ENCODE data around the gene PRKAG2.

PRKAG2 gene

DNA sequence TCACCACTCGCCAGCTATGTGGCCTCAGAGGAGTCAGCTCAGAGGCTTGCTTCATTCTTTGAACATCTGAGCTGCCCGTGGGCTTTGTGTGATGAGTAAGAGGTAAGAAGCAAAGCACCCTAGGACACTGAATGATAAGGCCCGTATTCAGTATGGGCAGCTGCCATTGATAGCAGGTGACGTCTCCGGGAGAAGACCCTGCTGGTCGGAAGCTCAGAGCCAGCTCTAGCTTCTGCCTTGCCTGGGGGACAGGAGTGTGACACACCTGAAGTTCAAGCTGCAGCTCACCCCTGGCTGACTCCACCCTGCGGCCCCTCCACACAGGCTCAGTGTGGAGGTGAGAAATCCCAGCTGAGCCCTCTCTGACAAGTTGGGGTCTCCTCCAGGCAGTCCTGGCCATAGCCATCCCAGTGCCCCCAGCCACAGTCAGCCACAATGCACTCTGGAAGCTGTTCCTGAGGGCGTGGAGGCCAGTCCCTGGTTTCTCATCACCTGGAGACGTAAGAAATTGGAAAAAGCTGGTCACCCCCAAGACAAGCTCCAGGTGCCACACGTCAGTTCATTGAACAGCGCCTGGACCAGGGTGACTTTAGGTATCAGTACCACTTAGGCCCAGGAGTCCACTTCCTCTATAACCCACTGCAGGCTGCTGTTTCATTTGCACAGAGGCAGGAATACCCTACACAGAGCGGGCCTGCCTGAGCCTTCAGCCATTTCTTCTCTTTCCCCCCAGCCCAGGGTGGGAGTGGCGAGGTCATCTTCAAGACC is 192.3 kb downstream of the PRKAG2 start:
- DNase-seq, result no peak

DNA sequence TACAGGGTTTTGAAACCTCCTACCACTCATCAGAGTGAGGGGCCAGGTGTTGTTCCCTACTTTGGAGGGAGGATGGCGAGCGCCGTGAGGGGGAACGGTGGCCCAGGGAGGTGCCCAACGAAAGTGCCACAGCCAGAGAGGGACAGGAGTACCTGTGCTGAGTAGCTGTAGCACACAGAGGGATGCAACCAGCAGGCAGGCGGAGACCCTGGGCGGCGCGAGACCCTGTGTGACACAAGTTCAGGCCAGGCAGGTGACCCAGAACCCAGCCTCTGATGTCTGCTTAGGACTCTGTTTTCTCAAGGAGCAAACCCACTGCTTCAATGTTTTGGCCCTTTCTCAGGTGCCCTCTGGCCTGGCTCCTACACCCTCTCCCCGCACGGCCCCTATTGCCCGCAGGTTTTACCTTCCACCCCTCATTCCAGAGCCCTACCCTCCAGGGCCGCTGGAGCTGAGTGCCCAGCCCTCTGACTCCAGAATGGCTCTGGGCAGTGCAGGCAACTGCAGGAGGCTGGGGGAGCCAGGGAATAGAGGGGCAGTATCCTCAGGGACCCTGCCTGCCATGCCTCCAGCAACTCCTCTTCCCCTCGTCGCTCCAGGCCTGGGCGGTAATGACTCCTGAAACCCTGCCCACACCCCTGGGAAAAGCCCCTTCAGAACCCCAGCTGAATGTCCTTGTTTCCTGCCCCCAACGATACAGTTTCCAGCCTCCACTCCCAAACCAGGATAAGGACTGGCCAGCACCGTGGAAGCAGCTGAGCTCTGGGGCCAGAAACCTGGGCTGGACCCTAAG is 193.1 kb downstream of the PRKAG2 start:
- DNase-seq, result no peak

DNA sequence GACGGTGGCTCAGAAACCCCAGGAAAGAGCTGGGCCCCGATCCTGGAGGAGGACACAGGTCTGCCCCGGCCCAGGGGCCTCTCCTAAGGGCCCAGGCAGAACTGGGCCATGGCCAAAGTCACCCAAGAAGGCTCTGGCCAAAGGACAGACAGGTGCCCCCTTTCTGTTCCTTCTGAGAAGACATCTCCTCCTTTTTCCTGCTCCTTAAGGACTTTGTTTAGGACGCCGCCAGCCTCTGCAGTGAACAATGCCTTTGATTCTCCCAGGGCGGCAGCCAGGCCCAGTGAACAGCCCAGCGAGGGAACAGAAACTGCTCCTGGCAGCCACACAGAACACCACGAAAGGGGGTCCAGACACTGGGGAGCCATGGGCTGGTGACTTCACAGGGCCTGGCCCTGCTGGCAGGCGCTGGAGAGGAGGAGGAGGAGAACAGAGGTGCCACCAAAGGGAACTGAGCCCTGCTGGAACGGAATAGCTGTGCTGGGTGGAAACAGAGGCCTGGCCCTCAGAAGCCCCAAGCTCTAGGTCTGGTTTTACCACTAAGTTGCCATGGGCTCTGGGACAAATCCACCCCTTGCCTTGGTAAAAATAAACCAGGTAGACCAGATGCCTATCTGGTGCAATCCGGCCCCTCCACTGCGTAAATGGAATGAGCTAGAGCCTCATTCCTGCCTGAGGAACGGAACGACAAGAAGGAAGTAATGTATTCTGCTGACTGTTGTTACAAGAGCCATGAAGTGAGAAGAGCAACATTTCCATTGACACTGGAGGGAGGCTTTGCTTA is 193.9 kb downstream of the PRKAG2 start:
- no peak for DNase-seq

DNA sequence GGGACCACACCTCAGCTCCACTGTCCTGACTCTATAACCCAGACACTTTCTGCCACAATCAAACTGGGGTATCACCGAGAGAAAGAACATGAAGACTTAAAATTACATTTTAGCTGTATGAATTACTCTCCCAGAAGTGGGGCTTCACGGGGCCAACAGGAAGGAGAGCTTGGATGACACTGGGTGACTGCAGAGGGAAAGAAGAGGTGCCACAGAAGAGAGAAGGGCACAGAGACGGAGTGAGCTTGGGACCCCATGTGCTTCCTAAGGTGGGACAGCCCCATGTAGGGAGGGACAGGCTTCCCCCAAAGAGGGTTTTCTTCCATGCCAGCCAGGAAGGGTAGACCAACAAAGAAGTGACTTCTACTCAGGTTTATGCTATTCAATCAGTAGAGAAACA is 195.2 kb downstream of the PRKAG2 start:
- DNase-seq, result no peak

DNA sequence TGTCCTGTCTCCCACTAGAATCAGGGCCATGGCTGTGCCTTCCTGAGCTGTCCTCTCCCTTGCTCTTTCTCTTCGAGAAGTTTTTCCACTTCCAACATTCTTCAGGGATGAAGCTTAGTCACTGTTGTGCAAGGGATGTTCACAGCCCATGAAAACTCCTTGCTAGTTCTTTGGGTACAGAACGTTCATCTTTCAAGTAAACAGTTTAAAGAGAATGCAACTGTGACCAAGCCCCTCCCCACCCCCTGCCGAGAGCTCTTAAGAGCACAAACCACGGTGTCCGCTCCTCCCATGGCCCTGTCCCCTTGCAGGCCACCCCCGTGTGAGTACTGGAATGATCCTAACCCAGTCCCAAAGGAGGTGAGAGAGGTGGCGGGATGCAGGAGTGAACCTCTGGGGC is 196.1 kb downstream of the PRKAG2 start:
- DNase-seq, result no peak

DNA sequence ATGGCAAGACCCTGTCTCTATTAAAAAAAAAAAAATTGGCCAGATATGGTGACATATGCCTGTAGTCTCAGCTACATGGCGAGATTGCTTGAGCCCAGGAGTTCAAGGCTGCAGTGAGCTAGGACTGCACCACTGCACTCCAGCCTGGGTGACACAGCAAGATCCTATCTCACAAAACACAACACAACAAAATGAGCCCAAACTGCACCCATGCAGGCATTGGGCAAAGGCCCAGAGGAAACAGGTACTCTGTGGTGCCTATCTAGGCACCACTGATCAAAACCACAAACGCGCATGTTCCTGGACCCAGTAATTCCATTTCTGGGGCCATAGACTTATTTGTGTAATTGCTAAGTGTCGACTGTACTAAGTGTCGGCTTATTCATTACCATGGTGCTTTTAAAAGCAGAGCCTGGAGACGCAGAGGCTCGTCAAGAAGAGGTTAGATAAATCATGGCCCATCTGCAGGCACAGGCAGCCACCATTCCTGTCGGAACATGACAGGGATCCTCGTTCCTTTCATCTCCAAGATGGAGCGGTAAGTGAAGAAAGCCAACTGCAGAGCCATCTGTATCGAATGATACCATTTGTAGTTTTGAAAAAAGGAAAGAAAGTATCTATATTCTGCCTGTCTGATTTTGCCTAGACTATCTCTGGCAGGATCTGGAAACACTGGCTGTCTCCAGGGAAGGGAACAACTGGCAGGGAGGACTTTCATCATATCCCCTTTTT is 196.9 kb downstream of the PRKAG2 start:
- peak; percentile 5 for DNase-seq

DNA sequence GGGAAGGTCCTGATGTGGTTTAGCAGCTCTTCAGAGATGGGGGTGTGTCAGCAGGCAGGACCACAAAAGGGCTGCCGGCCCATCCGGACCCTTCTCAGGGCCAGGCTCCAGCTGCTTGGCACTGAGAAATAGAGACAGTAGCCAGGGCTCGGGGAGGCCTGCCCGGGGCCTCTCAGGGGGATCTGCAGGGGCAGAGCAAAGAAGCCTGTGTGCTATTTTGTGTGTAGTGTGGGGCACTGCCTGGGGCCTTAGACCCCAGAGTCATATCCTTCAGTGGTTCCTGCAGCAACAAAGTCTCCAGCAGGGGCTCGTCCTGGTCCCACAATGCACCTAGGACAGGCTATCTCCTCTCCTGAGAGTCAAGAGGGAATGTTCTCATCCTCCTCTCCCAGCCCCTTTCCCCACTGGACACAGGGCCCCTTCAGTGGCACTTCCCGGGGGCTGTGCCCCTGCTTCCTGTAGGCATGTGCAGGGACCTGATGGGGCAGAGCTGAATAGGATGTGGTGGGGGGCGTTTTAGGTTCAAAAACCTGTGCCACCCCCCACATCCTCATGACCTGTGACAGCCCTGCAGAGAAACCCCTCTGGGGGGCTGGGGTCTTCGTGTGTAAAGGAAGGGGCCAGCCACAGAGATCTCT is 197.7 kb downstream of the PRKAG2 start:
- DNase-seq, result no peak

DNA sequence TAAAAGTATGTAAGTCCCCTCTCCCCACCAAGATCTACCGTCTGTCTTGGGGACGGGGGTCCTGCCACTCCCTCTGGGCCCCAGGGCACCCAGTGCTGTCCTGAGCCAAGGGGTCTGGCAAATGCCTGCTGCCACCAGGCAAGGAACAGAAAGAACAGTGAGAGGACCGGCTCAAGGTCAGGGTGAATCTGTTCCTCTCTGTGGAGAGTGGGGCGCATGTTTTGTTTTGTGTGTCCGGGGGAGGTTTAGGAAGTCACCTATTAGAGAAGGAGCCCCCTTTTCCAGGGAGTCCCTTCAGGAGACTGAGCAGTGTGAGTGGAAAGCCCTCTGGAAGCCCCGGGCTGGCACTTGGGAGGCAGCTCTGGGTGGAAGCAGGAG is 198.7 kb downstream of the PRKAG2 start:
- no peak for DNase-seq

DNA sequence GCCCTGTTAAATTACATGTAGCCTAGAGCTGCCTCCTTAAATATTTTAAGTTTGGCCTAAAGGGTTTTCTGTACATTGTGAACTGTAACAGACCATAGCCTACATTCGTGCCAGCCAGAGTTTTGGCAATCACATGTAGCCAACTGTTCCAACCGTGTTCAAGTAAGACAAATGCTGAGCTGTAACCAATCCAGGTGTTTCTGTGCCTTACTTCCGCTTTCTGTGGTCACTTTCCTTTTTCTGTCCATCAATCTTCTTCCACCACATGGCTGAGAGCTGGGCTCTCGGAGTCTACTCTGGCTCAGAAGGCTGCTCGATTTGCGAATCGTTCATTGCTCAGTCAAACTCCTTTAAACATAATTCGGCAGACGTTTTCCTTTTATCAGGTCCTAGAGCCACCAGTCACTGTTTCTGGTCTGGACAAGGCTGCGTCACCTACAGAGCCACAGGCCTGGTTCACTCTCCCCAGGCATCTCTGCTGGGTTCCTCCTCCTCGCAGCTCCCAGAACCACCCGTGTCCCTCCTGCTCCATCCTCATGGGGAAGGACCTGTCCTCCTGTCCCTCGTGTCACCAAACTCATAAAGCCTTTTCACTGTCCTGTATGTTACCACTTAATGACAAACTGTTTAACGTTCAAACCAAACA is 199.2 kb downstream of the PRKAG2 start:
- DNase-seq, result peak; percentile 9

DNA sequence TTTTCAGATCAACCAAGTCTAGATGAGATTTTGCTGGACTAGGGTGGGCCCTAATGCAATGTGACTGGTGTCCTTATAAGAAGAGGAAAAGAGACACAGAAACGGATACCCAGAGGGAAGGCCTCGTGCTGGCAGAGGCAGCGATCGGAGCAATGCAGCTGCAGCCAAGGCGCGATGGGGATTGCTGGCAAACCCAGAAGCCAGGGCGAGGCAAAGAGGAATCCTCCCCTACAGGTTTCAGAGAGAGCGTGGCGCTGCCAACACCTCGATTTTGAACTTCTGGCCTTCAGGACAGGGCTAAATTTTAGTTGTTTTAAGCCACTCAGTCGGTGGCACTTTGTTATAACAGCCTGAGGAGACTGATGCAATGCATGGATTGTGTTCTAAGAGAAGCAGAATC is 200.2 kb downstream of the PRKAG2 start:
- DNase-seq, result no peak

DNA sequence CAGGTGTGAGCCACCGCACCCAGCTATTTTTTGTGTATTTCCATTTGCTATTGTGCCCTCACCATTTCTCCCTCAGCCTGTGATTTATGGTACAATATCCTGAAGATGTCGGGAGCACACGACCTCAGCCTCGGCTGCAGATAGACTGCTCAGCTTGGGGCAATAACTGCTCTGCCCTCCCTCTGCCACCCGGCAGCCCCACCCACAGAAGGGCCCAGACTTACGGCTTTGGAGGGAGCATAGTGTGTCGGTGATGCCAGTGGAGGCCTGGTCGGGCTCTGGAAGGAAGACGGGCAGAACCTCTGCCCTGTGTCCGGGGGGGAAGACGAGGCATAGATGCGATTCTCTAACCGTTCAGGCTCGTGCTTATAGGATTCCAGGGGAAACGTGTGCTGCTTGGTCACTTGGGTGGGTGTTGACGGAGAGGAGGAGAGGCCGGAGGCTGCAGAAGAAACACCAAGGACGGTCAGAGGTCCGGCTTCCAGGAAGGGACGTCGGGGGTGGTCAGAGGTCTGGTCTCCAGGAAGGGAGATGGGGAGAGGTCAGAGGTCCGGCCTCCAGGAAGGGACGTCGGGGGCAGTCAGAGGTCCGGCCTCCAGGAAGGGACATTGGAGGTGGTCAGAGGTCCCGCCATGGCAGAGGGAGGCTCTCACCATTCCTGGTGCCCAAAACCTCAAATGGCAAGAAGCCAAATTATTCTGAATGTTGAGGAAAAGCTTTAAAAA is 201.6 kb downstream of the PRKAG2 start:
- no peak for DNase-seq

DNA sequence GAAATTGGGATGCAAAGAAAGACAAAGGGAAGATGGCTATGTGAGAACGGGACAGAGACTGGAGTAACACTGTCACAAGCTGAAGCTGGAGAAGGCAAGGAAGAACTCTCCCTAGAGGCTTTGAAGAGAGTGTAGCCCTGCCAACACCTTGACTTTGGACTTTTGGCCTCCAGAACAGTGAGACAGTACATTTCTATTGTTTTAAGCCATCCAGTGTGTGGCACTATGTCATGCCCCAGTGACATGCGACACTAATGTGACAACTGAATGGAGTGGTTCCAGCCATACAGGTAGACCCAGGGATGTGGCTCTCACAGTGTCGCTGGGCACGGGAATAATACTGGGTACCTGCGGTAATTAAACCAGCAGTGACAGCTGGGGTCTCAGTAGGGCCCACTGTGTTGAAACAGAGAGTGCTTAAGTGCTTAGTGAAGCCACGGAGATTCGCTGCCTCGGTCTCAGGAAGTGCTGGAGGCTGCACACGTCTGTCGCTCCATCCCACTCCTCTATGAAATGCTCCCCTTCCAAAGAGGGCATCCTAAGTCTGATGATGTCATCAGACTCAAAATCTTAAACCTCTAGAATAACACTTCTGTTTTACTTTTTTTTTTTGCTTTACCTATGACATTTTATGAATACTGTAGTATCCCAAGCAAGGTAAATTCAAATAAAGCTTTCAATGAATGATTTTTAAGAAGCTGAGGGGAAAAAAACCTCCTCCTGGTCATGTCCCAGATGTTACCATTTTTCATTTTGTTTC is 202.6 kb downstream of the PRKAG2 start:
- DNase-seq, result no peak

DNA sequence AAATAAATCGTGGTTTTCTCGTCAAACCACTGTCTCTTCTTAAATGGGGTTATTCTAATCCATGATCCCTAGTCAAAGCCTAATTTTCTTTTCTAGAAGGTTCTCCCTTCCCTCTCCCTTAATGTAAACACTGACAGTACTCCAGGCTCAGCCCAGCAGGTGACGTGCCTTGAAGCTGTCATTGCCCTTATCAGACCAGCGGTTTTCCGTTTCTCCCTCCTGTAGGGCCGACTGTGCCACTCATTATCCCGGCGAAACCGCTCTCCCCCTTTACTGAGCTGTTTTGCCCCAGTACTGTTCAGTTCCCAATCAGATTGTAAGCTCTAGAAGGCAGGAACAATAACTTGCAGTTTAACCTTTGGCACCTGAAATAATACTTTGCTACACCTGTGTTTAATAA is 203.7 kb downstream of the PRKAG2 start:
- peak; percentile 21 for DNase-seq

DNA sequence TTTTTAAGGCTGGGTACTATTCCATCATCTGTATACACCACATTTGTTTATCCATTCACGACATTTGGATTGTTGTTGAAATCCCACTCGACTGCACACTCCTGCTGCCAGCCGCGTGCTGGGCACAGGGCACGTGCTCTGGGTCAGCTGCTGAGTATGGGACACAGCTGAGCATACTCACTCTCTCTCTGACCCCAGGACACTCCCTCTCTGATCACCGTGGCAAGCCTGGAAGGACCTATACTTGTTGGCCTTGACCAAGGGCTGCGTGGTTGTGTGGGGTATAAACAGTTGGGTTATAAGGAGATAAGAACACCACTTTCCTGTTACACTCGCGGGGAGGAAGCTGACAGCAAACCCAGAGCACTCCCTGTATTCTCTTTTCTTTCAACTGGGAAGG is 204.2 kb downstream of the PRKAG2 start:
- peak; percentile 21 for DNase-seq

DNA sequence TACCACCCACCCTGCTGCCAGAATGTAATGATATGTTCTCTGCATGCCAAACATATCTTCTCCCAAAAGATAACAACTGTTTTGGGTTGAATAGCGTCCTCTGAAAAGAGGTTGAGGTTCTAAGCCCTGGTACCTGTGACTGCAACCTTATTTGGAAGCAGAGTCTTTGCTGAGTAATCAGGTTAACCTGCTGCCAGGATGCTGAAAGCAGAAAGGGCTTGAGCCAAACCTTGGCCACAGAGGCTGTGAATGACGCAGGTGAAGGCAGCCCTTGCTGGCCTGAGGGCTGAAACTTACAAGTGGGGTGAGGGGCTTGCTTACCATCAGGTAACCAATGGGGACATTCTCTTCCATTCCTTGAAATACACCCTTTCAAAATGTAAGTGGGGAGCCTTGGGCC is 205.4 kb downstream of the PRKAG2 start:
- no peak for DNase-seq

DNA sequence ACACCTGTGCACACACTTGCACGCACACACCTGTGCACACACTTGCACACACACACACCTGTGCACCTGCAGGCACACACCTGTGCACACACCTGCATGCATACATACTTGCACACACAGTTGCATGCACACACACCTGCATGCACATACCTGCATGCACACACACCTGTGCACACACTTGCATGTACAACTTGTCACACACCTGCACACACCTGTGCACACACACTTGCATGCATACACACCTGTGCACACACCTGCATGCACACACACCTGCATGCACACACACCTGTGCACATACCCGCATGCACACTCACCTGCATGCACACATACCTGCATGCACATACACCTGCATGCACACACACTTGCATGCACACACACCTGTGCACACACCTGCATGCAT is 207.2 kb downstream of the PRKAG2 start:
- DNase-seq, result no peak

DNA sequence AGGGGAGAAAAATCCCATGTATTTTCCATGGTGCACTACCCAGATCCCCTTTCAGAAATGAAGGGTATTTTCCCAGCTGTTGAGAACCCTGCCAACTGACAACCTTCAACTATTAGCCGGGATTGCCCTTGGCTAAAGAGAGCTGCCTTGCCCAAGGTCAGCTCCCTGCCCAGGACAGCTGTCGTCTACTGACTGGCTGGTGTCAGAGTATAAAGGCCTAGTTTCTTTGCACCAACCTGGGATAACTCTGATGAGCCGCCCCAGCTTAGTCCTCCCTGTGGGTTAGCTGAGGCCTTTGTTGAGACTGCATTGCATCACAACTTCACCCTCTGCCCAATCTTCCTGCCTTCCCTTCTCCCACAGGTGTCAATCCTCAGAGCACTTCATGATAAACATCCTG is 210.0 kb downstream of the PRKAG2 start:
- DNase-seq, result no peak

DNA sequence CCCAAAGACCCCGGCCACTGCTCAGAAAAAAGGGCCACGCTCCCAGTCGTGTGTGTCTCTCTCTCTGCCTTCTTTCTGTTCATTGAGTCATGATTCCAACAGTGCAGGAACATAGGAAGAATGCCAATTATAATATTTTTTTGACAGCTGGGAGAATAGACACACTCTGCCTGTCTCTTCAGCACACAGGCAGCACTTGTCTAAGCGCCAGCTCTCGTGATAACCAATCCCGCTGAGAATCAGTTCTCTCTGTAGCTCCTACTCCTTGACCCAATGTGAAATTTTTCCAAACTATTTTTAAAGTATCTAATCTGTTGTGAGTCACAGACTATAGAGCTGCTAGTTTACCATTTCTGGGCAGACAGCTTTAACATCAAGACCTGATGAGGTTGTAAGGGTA is 211.5 kb downstream of the PRKAG2 start:
- no peak for DNase-seq

DNA sequence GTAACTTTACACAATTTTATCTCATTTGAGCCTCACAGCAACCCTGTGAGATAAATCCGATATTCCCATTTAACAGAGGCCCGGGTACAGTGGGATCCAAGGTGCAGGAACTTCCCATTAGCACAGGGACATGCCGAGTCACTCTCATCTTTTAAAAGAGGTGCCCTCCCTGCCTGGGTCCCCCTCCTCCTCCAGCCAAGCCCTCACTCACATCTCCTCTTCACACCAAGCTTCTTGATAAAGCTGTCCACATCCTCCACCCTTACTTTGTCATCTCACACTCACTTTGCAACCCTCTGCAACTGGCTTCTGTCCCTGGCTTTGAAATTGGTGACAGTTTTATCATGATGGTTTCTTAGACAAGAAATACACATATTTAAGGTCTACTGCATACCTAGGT is 212.6 kb downstream of the PRKAG2 start:
- DNase-seq, result no peak

DNA sequence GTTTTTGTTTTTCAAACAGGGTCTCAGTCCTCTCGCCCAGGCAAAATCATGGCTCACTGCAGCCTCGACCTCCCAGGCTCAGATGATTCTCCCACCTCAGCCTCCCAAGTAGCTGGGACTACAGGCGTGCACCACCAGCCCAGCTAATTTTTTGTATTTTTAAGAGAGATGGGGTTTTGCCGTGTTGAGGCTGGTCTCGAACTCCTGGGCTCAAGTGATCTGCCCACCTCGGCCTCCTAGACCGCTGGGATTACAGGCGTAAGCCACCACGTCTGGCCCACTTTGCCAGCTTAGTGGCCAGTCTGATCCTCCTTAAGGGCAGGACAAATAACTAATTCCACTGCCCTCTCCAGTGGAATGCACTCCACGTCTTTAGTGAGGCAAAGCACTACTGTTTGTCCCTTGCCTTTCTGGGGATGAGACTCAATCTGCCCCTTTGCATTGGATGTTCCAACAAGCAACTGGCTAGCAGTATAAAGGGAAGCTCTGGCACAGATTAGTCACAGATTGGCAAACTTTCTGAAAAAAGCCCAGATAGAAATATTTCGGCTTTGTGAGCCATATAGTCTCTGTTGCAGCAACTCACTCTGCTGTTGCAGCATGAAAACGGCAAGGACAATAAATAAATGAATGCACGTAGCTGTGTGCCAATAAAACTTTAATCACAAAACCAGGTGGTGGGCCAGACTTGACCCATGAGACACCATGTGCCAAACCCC is 213.4 kb downstream of the PRKAG2 start:
- no peak for DNase-seq

Data from OCI-M1 (cell line).